ENCODE data around the gene EPHA10. TPM values are rescaled to one million over a fixed set of nuclear protein-coding genes. Genes with fewer than 3 reads are reported as not detected.

Gene EPHA10
- 11.9 TPM for total RNA-seq

GRCh38 chr1:37764888-37765441 lies at the start of gene EPHA10:
TSS of gene EPHA10 (minus strand) at chr1:37765120. CDS start at chr1:37765066, 54 bp downstream.

GRCh38 chr1:37807555-37808368 lies 42.8 kb upstream of the EPHA10 start, which contains the start of the genes C1orf122 and YRDC:
TSS of gene C1orf122 (plus strand) at chr1:37807790. CDS start at chr1:37808405, 615 bp downstream.
TSS of gene YRDC (minus strand) at chr1:37808208. CDS start at chr1:37808180, 28 bp downstream.

GRCh38 chr1:37793773-37794371 lies 29.0 kb upstream of the EPHA10 start, which contains the start of gene MANEAL:
TSS of gene MANEAL (plus strand) at chr1:37793847. CDS start at chr1:37794183, 336 bp downstream.

GRCh38 chr1:37692078-37692833 lies 72.7 kb downstream of the EPHA10 start, which contains the start of gene CDCA8:
TSS of gene CDCA8 (plus strand) at chr1:37692516. CDS start at chr1:37692691, 175 bp downstream.

Small RNAs within 50 kb of the gene (small RNA-seq; reads per million reads assigned to genes)
- not detected for gene RF00019 (ENCODE audit: low replicate concordance)

Other genes starting within 250 kb of the EPHA10 start
- gene SNIP1, start 210.8 kb downstream of the EPHA10 start, total RNA-seq: 23.5 TPM
- gene DNALI1, start 208.2 kb downstream of the EPHA10 start, total RNA-seq: 11.3 TPM
- gene GNL2, start 169.2 kb downstream of the EPHA10 start, total RNA-seq: 49.5 TPM
- gene RSPO1, start 130.2 kb downstream of the EPHA10 start, total RNA-seq: not detected
- 1.9 TPM for gene CDCA8, start 72.6 kb downstream of the EPHA10 start, total RNA-seq
- 41.0 TPM for gene MANEAL, start 28.7 kb upstream of the EPHA10 start, total RNA-seq
- 10.3 TPM for gene C1orf122, start 42.7 kb upstream of the EPHA10 start, total RNA-seq
- gene YRDC, start 43.1 kb upstream of the EPHA10 start, total RNA-seq: 11.0 TPM
- 5.0 TPM for gene MTF1, start 94.5 kb upstream of the EPHA10 start, total RNA-seq
- 22.2 TPM for gene INPP5B, start 181.9 kb upstream of the EPHA10 start, total RNA-seq
- gene SF3A3, start 224.9 kb upstream of the EPHA10 start, total RNA-seq: 78.3 TPM
- gene FHL3, start 240.4 kb upstream of the EPHA10 start, total RNA-seq: 8.8 TPM
- gene UTP11, start 247.6 kb upstream of the EPHA10 start, total RNA-seq: 33.5 TPM

Data from parietal lobe (tissue), 2 donors.